ENCODE results near the gene BEAN1. TPM values are rescaled to one million over a fixed set of nuclear protein-coding genes. Genes with fewer than 3 reads are reported as not detected.

The BEAN1 gene
- total RNA-seq, 1 experiment from 2014 or later, result 0.61 TPM

DNA sequence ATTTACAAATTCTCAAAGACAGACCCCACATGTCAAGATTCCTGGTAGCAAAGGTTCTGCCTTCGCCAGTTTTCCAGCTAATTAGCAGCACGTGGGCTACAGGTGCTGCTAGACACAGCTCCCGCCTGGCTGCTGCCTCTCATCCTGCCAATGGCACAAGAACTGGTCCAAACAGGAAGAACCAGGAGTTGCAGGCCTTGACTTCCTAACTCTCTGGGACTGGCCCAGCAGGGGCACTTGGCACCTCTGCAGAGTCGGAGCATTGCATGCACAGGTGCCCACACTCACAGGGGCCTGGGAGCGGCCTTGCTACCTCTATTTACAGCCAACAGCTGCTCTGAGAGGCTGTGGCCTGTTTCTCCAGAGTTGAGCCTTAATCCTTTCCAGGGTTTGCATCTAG, 83.2 kb downstream of the BEAN1 start:
- no TSS peak for BruUV-seq (replicated peaks)
- H3K9me2 ChIP-seq (ENCODE audit: insufficient read depth), result no peaks in the 10 kb centered on the region
- no peak overlapping the region for H3K4me2 ChIP-seq (ENCODE audit: low read length)
- no peaks in the 10 kb centered on the region for H3K79me2 ChIP-seq (ENCODE audit: insufficient read depth, low read length)
- H3K27me3 ChIP-seq (ENCODE audit: insufficient read depth, low read length), result no peaks in the 10 kb centered on the region
- no peaks in the 10 kb centered on the region for H3K36me3 ChIP-seq (ENCODE audit: control insufficient read depth in 1 of 2, insufficient read depth in 2 of 2, low read length in 2 of 2)
- POLR2A ChIA-PET, result no interaction called here
- ATAC-seq (no peak), DNase-seq (ENCODE audit: low read depth, low spot score) (no peak)
- no peak overlapping the region for H3K4me3 ChIP-seq (replicated peaks in 1 of 2; ENCODE audit: low read depth in 1 of 2, low read length in 2 of 2)
- TF ChIP-seq EZH2 (IDR thresholded peaks at IDR 0.05) (no peak), TCF7L2 (IDR thresholded peaks at IDR 0.05; ENCODE audit: borderline replicate concordance, extremely low read depth, insufficient read depth, insufficient read length) (no peak), RAD21 (IDR thresholded peaks at IDR 0.05; ENCODE audit: low read depth) (no peak), EZH2phosphoT487 (IDR thresholded peaks at IDR 0.05; ENCODE audit: borderline replicate concordance) (no peak), SRF (IDR thresholded peaks at IDR 0.05; ENCODE audit: low read depth) (no peak), FOSL1 (IDR thresholded peaks at IDR 0.05; ENCODE audit: low read depth) (no peak)
- CTCF ChIA-PET, result interaction anchor here (0.9 kb wide), 1 partner anchor 103 kb away, joined by 3 read pairs; no protein-coding TSS in a partner anchor
- no peak overlapping the region for H3K27ac ChIP-seq (ENCODE audit: low read depth, low read length)
- no peak overlapping the region for H2AFZ ChIP-seq (ENCODE audit: low read depth, low read length, poor library complexity, severe bottlenecking)
- no peaks in the 10 kb centered on the region; the same call in 1 of the 2 replicates for H4K20me1 ChIP-seq (ENCODE audit: insufficient read depth)
- intact Hi-C loops (cut with micrococcal nuclease), result no loop called here
- no peaks in the 10 kb centered on the region for H3K9me3 ChIP-seq (ENCODE audit: control insufficient read depth in 1 of 2, insufficient read depth in 1 of 2, low read depth in 1 of 2, low read length in 2 of 2)
- peaks cover 35 to 48% of the 10 kb centered on the region in 2 experiments for H3K4me1 ChIP-seq (ENCODE audit: control insufficient read depth in 1 of 2, insufficient read depth in 2 of 2, low read length in 2 of 2)
- no peak overlapping the region for H3K9ac ChIP-seq (ENCODE audit: low read length)
- RAD21 ChIA-PET (ENCODE audit: low non-redundant PET in 1 of 2, low total read pairs in 2 of 2, uncharacterized antibody in 2 of 2, unreplicated experiment in 2 of 2), result no interaction called here

DNA sequence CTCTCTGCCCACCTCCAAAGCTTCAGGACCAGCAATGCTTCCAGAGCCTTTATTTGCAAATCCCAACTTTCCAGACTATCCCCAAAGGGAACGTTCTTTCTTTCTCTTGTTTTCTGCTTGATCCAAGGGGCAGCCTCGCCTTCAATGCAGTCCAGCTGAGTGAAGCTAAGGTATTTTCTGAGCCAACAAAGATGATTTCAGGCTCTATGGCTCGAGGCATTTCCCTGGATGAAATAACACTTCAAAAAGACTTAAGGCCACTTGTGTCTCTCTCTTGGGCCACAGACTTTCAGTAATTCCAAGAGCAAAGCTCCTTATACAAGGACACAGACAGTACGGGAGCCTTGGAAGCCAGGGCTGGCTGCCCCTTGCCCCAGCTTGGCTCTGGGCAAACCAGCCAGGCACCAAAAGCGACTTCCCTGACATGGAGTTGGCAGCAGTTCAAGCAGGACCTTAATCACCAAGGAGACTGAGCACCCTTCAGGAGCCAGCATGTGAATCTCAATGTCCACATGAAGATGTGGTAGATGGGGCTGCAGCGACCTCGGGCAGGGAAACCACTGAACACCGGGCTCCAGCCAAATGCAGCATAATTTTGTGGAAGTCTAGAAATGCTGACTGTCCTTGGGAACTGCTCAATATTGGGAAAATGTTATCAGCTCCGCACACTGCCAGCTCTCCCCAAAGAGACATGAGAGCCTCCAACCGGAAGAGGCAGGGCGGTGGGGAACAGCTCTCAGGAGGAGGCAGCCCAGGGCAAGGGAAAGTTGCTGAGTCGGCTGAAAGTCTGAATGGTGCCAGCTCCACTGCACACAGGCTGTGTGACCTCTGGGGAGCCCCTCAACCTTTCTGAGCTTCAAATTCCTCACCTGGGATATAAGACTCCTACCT, 83.9 kb downstream of the BEAN1 start:
- peak overlapping the region; percentile 63 for H3K27ac ChIP-seq (ENCODE audit: low read depth, low read length)
- peak; percentile 25 for ATAC-seq
- POLR2A ChIA-PET, result interaction anchor here (1.0 to 1.3 kb wide), 2 partner anchors 10 to 11 kb away, joined by 3 to 4 read pairs; no protein-coding TSS in a partner anchor
- BruUV-seq (replicated peaks), result no TSS peak
- H3K79me2 ChIP-seq (ENCODE audit: insufficient read depth, low read length), result no peaks in the 10 kb centered on the region
- intact Hi-C loops (cut with micrococcal nuclease), result no loop called here
- TF ChIP-seq CEBPB (IDR thresholded peaks at IDR 0.05; ENCODE audit: low read depth) (no peak), SIN3A (IDR thresholded peaks at IDR 0.05; ENCODE audit: low read depth) (no peak)
- H3K9ac ChIP-seq (ENCODE audit: low read length), result peak overlapping the region; percentile 42
- peak overlapping the region in 1 of 2 experiments; percentile 37; a peak in 2 of 4 replicates for H3K4me3 ChIP-seq (replicated peaks in 1 of 2; ENCODE audit: low read depth in 1 of 2, low read length in 2 of 2)
- H3K27me3 ChIP-seq (ENCODE audit: insufficient read depth, low read length), result no peaks in the 10 kb centered on the region
- H3K4me1 ChIP-seq (ENCODE audit: control insufficient read depth in 1 of 2, insufficient read depth in 2 of 2, low read length in 2 of 2), result peaks cover 37 to 54% of the 10 kb centered on the region in 2 experiments
- H3K9me3 ChIP-seq (ENCODE audit: control insufficient read depth in 1 of 2, insufficient read depth in 1 of 2, low read depth in 1 of 2, low read length in 2 of 2), result no peaks in the 10 kb centered on the region
- H3K36me3 ChIP-seq (ENCODE audit: control insufficient read depth in 1 of 2, insufficient read depth in 2 of 2, low read length in 2 of 2), result no peaks in the 10 kb centered on the region
- no peak for DNase-seq (ENCODE audit: low read depth, low spot score)
- H4K20me1 ChIP-seq (ENCODE audit: insufficient read depth), result no peaks in the 10 kb centered on the region; the same call in 1 of the 2 replicates
- CTCF ChIA-PET, result interaction anchor here (0.9 to 1.5 kb wide), 4 partner anchors 35 to 105 kb away, joined by 3 to 15 read pairs (median 4); no protein-coding TSS in a partner anchor
- H2AFZ ChIP-seq (ENCODE audit: low read depth, low read length, poor library complexity, severe bottlenecking), result no peak overlapping the region
- peak overlapping the region; percentile 80 for H3K4me2 ChIP-seq (ENCODE audit: low read length)
- H3K9me2 ChIP-seq (ENCODE audit: insufficient read depth), result no peaks in the 10 kb centered on the region
- RAD21 ChIA-PET (ENCODE audit: low non-redundant PET in 1 of 2, low total read pairs in 2 of 2, uncharacterized antibody in 2 of 2, unreplicated experiment in 2 of 2), result interaction anchor here (1.1 to 1.2 kb wide), 2 partner anchors 103 to 104 kb away, joined by 3 to 5 read pairs; no protein-coding TSS in a partner anchor

Data from HCT116 (cell line).